Adrenal gland (tissue), 5 donors: ENCODE results near the gene IL17RB.

Experiments used
- POLR2A ChIP-seq, 2 donors: fragments of 450-650 bp; IDR thresholded peaks; one replicate each; pipeline ENCODE4 v1.6.1; 2017; ENCODE audit warnings: antibody characterized with exemption in 2 of 2, mild to moderate bottlenecking in 2 of 2, moderate library complexity in 1 of 2
- TF ChIP-seq, protein P1 (sequence below), 6 experiments: fragments of 450-650 bp in 4 of 6; fragments of 200-600 bp in 2 of 6; sonication (generic) in 1 of 6; IDR thresholded peaks; 1 replicate in 5 of 6; 2 replicates in 1 of 6; pipeline versions ENCODE4 v1.5.1 to v1.8.0; 2016 to 2021; ENCODE audit warnings: antibody characterized with exemption in 6 of 6, mild to moderate bottlenecking in 2 of 6, moderate library complexity in 1 of 6
- donor health status: DM: no; HTN: no; CAD: no.

DNA sequence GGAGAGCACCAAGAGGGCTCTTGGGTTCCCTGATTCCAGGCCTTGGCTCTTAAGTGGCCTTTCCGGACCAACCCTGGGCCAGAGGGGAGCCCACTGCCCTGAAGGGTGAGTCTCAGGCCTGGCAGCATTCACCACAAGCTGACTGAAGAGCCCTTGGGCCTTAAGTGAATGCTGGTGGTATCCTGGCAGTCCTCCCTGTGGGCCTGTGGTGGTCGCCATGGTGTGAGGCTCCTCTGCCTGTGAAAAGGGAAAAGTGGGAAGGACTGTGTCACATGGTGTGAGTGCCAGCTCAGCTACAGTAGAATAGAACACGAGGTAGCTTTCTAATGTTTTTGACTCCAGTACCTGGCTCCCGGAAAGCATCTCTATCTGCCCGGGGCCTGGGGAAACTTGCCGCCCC is 15.4 kb upstream of the IL17RB start:
- TF ChIP-seq, protein P1, sequence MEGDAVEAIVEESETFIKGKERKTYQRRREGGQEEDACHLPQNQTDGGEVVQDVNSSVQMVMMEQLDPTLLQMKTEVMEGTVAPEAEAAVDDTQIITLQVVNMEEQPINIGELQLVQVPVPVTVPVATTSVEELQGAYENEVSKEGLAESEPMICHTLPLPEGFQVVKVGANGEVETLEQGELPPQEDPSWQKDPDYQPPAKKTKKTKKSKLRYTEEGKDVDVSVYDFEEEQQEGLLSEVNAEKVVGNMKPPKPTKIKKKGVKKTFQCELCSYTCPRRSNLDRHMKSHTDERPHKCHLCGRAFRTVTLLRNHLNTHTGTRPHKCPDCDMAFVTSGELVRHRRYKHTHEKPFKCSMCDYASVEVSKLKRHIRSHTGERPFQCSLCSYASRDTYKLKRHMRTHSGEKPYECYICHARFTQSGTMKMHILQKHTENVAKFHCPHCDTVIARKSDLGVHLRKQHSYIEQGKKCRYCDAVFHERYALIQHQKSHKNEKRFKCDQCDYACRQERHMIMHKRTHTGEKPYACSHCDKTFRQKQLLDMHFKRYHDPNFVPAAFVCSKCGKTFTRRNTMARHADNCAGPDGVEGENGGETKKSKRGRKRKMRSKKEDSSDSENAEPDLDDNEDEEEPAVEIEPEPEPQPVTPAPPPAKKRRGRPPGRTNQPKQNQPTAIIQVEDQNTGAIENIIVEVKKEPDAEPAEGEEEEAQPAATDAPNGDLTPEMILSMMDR (IDR thresholded peaks at IDR 0.05) = no peak
- TF ChIP-seq POLR2A (IDR thresholded peaks at IDR 0.05) = no peak
